GM23338 (cell line): ENCODE data around the gene P3R3URF. TPM values are rescaled to one million over a fixed set of nuclear protein-coding genes. Genes with fewer than 3 reads are reported as not detected.

Experiments used
- ATAC-seq: fragments of 200-7000 bp; cut with Tn5 transposase; 3 replicates; pipeline ENCODE4 v1.9.1; 2020
- DNase-seq: peaks from one replicate; pipeline ENCODE4 v3.0.0-alpha.2; 2015; ENCODE audit warnings: low spot score
- H2AFZ ChIP-seq: fragments of 200-600 bp; sonication (generic); 2 replicates; pipeline ENCODE4 v1.8.0; 2016; ENCODE audit warnings: antibody characterized with exemption, mild to moderate bottlenecking, moderate library complexity
- H3F3A ChIP-seq: fragments of 200-600 bp; sonication (generic); replicated peaks from 2 replicates; pipeline ENCODE4 v1.8.0; 2017; ENCODE audit warnings: antibody characterized with exemption, mixed run types, low read depth
- H3K27ac ChIP-seq: fragments of 200-600 bp; sonication (generic); 2 replicates; pipeline ENCODE4 v1.6.1; 2016; ENCODE audit warnings: low read depth
- H3K27me3 ChIP-seq: fragments of 200-600 bp; sonication (generic); 2 replicates; pipeline ENCODE4 v1.8.0; 2016; ENCODE audit warnings: mild to moderate bottlenecking, mixed run types, moderate library complexity; ENCODE audit not compliant: insufficient read depth
- H3K36me3 ChIP-seq: fragments of 200-600 bp; sonication (generic); 2 replicates; pipeline ENCODE4 v1.8.0; 2016; ENCODE audit warnings: mild to moderate bottlenecking; ENCODE audit not compliant: insufficient read depth
- H3K4me1 ChIP-seq: fragments of 200-600 bp; sonication (generic); 2 replicates; pipeline ENCODE4 v1.8.0; 2016; ENCODE audit warnings: mild to moderate bottlenecking, moderate library complexity; ENCODE audit not compliant: insufficient read depth
- H3K4me2 ChIP-seq: fragments of 200-600 bp; sonication (generic); 2 replicates; pipeline ENCODE4 v1.7.1; 2017; ENCODE audit warnings: mixed run types
- H3K4me3 ChIP-seq: fragments of 200-600 bp; sonication (generic); 2 replicates; pipeline ENCODE4 v1.6.1; 2016; ENCODE audit warnings: mixed run types
- H3K79me2 ChIP-seq: fragments of 200-600 bp; sonication (generic); replicated peaks from 2 replicates; pipeline ENCODE4 v1.8.0; 2017; ENCODE audit warnings: mild to moderate bottlenecking; ENCODE audit not compliant: insufficient read depth
- H3K9me2 ChIP-seq: fragments of 200-600 bp; sonication (generic); 2 replicates; pipeline ENCODE4 v1.8.0; 2017; ENCODE audit not compliant: insufficient read depth
- H4K20me1 ChIP-seq: fragments of 200-600 bp; sonication (generic); replicated peaks from 2 replicates; pipeline ENCODE4 v1.8.0; 2017; ENCODE audit warnings: mild to moderate bottlenecking; ENCODE audit not compliant: insufficient read depth
- H3K27ac Mint-ChIP-seq: 2 replicates; pipeline ENCODE4 v1.8.0; 2020; ENCODE audit warnings: inconsistent platforms, mild to moderate bottlenecking, moderate library complexity, mixed read lengths
- H3K27me3 Mint-ChIP-seq: 3 replicates; pipeline ENCODE4 v1.8.0; 2022; ENCODE audit warnings: low read depth, mild to moderate bottlenecking, moderate library complexity, mixed read lengths, inconsistent platforms; ENCODE audit not compliant: insufficient read depth, poor library complexity
- H3K36me3 Mint-ChIP-seq: 3 replicates; pipeline ENCODE4 v1.8.0; 2021; ENCODE audit warnings: low read depth, mild to moderate bottlenecking, inconsistent platforms, moderate library complexity, mixed read lengths
- H3K4me1 Mint-ChIP-seq: 3 replicates; pipeline ENCODE4 v1.8.0; 2020; ENCODE audit warnings: mild to moderate bottlenecking, inconsistent platforms, mixed read lengths
- H3K4me3 Mint-ChIP-seq: 3 replicates; pipeline ENCODE4 v1.8.0; 2021; ENCODE audit warnings: moderate library complexity, mild to moderate bottlenecking, inconsistent platforms, mixed read lengths
- H3K9me3 Mint-ChIP-seq: 3 replicates; pipeline ENCODE4 v1.8.0; 2020; ENCODE audit warnings: moderate library complexity, mild to moderate bottlenecking, inconsistent platforms, mixed read lengths
- CREB1 ChIP-seq: fragments of 250-450 bp; sonication (Bioruptor Pico); IDR thresholded peaks from 2 replicates; pipeline ENCODE4 v1.5.0; 2020; ENCODE audit warnings: low read depth, mild to moderate bottlenecking, moderate library complexity
- EZH2 ChIP-seq: fragments of 200-600 bp; sonication (generic); IDR thresholded peaks from one replicate; pipeline ENCODE4 v1.8.0; 2017; ENCODE audit warnings: antibody characterized with exemption, mild to moderate bottlenecking, low read depth; ENCODE audit not compliant: unreplicated experiment
- EZH2phosphoT487 ChIP-seq: fragments of 200-600 bp; sonication (generic); IDR thresholded peaks from one replicate; pipeline ENCODE4 v1.8.1; 2018; ENCODE audit warnings: antibody characterized with exemption; ENCODE audit not compliant: unreplicated experiment
- JUNB ChIP-seq: IDR thresholded peaks from one replicate; pipeline ENCODE4 v1.6.1; 2016; ENCODE audit warnings: antibody characterized with exemption; ENCODE audit not compliant: unreplicated experiment
- NANOG ChIP-seq: IDR thresholded peaks from 2 replicates; pipeline ENCODE4 v1.6.1; 2016; ENCODE audit warnings: antibody characterized with exemption, borderline replicate concordance
- ZNF331 ChIP-seq: fragments of 250-450 bp; sonication (Bioruptor Pico); IDR thresholded peaks from 2 replicates; pipeline ENCODE4 v1.5.0; 2020; ENCODE audit warnings: low read depth, mild to moderate bottlenecking, moderate library complexity
- polyA plus RNA-seq: library from polyadenylated mRNA; unstranded; fragments of >200 nt; fragmentation: Nextera tagmentation; extraction: Ambion mirVana; gene quantifications from 2 replicates; pipeline ENCODE4 v1.2.1, GENCODE V29; 2016
- total RNA-seq: library from RNA; depleted of rRNA; stranded (reverse); fragments of >200 nt; shearing (Covaris generic); gene quantifications from 2 replicates; pipeline ENCODE4 v1.2.3, GENCODE V29; 2014
- TF ChIP-seq, protein P1 (sequence below): IDR thresholded peaks from one replicate; pipeline ENCODE4 v1.6.1; 2018; ENCODE audit warnings: antibody characterized with exemption; ENCODE audit not compliant: unreplicated experiment

Gene P3R3URF
- total and polyA plus RNA-seq, 2 experiments from 2014 or later = not detected

DNA sequence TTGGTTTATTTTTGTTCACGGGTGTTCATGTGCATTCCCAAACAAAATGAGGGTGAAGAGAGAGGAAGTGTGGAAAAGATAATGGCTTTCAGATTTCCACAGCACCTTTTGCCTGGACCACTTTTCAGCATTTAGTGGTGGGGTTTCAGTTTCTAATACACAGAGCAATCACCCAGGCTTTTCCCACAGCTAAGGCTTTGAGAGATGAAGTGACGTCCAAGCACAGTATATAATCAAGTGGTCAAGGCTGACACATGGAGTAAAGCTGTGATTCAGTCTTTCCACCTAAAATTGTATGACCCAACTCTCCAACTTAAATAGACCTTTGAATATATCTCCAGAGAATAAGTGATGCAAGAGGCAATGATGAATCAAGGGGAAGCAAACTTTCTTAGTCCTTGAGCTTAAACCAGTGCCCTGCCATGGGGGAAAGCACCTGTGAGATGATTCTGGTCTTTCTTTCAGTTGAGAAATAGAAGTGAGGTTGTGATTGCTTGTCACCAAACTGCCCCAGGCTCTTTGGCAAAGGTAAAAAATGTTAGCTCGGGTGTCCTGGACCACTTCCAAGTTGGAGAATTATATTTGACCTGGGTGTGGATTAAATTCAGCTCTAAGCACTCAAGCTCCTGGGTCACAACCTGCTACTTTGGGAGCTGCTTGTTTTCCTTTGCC, 41.5 kb downstream of the P3R3URF start:
- ATAC-seq = no peak
- no peak overlapping the region for H3K27ac Mint-ChIP-seq
- Histone ChIP-seq H3K36me3 (no peaks in the 10 kb centered on the region), H3K9me2 (no peaks in the 10 kb centered on the region), H3K79me2 (peaks cover 12% of the 10 kb centered on the region), H3K4me2 (no peak overlapping the region), H3K4me3 (no peak overlapping the region), H3K27ac (no peak overlapping the region), H4K20me1 (no peaks in the 10 kb centered on the region), H3K4me1 (peaks cover 23% of the 10 kb centered on the region), H3F3A (peaks cover 8% of the 10 kb centered on the region), H3K27me3 (peaks cover 16% of the 10 kb centered on the region), H2AFZ (no peak overlapping the region)
- TF ChIP-seq, protein P1, sequence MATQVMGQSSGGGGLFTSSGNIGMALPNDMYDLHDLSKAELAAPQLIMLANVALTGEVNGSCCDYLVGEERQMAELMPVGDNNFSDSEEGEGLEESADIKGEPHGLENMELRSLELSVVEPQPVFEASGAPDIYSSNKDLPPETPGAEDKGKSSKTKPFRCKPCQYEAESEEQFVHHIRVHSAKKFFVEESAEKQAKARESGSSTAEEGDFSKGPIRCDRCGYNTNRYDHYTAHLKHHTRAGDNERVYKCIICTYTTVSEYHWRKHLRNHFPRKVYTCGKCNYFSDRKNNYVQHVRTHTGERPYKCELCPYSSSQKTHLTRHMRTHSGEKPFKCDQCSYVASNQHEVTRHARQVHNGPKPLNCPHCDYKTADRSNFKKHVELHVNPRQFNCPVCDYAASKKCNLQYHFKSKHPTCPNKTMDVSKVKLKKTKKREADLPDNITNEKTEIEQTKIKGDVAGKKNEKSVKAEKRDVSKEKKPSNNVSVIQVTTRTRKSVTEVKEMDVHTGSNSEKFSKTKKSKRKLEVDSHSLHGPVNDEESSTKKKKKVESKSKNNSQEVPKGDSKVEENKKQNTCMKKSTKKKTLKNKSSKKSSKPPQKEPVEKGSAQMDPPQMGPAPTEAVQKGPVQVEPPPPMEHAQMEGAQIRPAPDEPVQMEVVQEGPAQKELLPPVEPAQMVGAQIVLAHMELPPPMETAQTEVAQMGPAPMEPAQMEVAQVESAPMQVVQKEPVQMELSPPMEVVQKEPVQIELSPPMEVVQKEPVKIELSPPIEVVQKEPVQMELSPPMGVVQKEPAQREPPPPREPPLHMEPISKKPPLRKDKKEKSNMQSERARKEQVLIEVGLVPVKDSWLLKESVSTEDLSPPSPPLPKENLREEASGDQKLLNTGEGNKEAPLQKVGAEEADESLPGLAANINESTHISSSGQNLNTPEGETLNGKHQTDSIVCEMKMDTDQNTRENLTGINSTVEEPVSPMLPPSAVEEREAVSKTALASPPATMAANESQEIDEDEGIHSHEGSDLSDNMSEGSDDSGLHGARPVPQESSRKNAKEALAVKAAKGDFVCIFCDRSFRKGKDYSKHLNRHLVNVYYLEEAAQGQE = no peak
- no peak for TF ChIP-seq EZH2phosphoT487
- TF ChIP-seq ZNF331 = no peak
- H3K36me3 Mint-ChIP-seq = no peaks in the 10 kb centered on the region
- no peak overlapping the region for H3K4me3 Mint-ChIP-seq
- H3K4me1 Mint-ChIP-seq = peaks cover 23% of the 10 kb centered on the region
- H3K27me3 Mint-ChIP-seq = peaks cover 12% of the 10 kb centered on the region
- H3K9me3 Mint-ChIP-seq = no peaks in the 10 kb centered on the region
- no peak for DNase-seq

DNA sequence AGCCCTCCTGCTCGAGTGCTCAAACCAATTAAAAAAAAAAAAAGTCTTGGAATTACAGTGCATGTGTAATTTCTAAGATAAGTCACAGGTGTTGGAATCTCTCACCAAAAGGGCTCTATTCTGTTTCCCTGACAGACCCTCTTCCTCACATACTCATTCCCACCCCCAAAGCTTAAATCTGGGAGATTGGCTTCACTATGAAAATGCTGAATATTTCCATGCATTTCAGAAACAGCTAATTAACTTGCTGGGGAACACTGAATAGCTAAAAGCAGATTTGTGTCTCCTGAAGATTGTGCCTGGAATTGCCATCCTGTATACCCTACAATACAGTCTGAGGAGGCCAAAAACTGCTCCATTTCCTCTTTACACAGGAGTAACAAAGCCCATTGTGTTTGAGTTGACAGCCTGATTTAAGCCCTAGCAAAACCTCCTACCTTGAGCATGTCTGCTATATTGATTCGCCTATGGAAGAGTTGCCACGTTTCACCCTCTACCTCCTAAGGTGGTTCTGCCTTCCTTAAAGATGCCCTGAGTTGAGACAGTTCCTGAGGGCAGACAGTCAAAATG, 42.4 kb downstream of the P3R3URF start:
- no peaks in the 10 kb centered on the region for H3K9me3 Mint-ChIP-seq
- H3K36me3 Mint-ChIP-seq = no peaks in the 10 kb centered on the region
- H4K20me1 ChIP-seq = no peaks in the 10 kb centered on the region
- H3K9me2 ChIP-seq = no peaks in the 10 kb centered on the region
- H2AFZ ChIP-seq = peak overlapping the region; percentile 90; the same call in 1 of the 2 replicates
- peak overlapping the region; percentile 91 for H3K27ac ChIP-seq
- no peaks in the 10 kb centered on the region for H3K36me3 ChIP-seq
- no peak for DNase-seq
- H3K27me3 ChIP-seq = peaks cover 18% of the 10 kb centered on the region
- peaks cover 23% of the 10 kb centered on the region for H3K4me1 ChIP-seq
- peak overlapping the region; percentile 100; the same call in 1 of the 2 replicates for H3K27ac Mint-ChIP-seq
- peaks cover 17% of the 10 kb centered on the region for H3K79me2 ChIP-seq
- H3K4me3 ChIP-seq = peak overlapping the region; percentile 91
- TF ChIP-seq EZH2 (no peak), JUNB (no peak), ZNF331 (no peak), CREB1 (CRISPR knock-in tag) (no peak), EZH2phosphoT487 (no peak), NANOG (no peak)
- peak overlapping the region; percentile 93 for H3K4me3 Mint-ChIP-seq
- no peak for ATAC-seq
- H3K4me1 Mint-ChIP-seq = peaks cover 27% of the 10 kb centered on the region
- H3K27me3 Mint-ChIP-seq = peaks cover 9% of the 10 kb centered on the region
- peak overlapping the region; percentile 85 for H3K4me2 ChIP-seq
- peaks cover 8% of the 10 kb centered on the region for H3F3A ChIP-seq
